HepG2 (cell line): ENCODE results near the gene SCP2. TPM values are rescaled to one million over a fixed set of nuclear protein-coding genes. Genes with fewer than 3 reads are reported as not detected.

Experiments
- CHD4 ChIP-seq: fragments of 200-600 bp; sonication (generic); IDR thresholded peaks from 2 replicates; pipeline ENCODE4 v1.7.0; 2017; ENCODE audit warnings: mild to moderate bottlenecking, low read length, borderline replicate concordance
- DMAP1 ChIP-seq: IDR thresholded peaks from 2 replicates; pipeline ENCODE4 v1.6.1; 2016
- E2F1 ChIP-seq: sonication (generic); formaldehyde crosslinking; IDR thresholded peaks from 2 replicates; pipeline ENCODE4 v1.5.0; 2020; ENCODE audit warnings: missing genetic modification reagents
- IRF9 ChIP-seq: sonication (generic); formaldehyde crosslinking; IDR thresholded peaks from 2 replicates; pipeline ENCODE4 v1.8.0; 2022; ENCODE audit warnings: missing genetic modification reagents, mild to moderate bottlenecking, borderline replicate concordance
- KLF11 ChIP-seq: IDR thresholded peaks from 2 replicates; pipeline ENCODE4 v1.6.1; 2016; ENCODE audit warnings: missing compliant biosample characterization
- NR2F6 ChIP-seq, 2 experiments: IDR thresholded peaks; 2 replicates each; pipeline ENCODE4 v1.6.1; 2016; ENCODE audit warnings: antibody characterized with exemption in 1 of 2, mild to moderate bottlenecking in 1 of 2
- PRDM15 ChIP-seq: sonication (generic); formaldehyde crosslinking; IDR thresholded peaks from 2 replicates; pipeline ENCODE4 v1.4.0; 2020; ENCODE audit warnings: missing genetic modification reagents
- ZNF142 ChIP-seq: sonication (generic); formaldehyde crosslinking; IDR thresholded peaks from 2 replicates; pipeline ENCODE4 v1.4.0; 2020; ENCODE audit warnings: missing genetic modification reagents
- ZNF282 ChIP-seq: fragments of 450-650 bp; IDR thresholded peaks from 2 replicates; pipeline ENCODE4 v1.6.1; 2018; ENCODE audit not compliant: partially characterized antibody
- ZNF513 ChIP-seq: sonication (generic); formaldehyde crosslinking; conservative IDR thresholded peaks from 2 replicates; pipeline ENCODE4 v1.5.0; 2020; ENCODE audit warnings: missing genetic modification reagents
- ZNF577 ChIP-seq: sonication (generic); formaldehyde crosslinking; IDR thresholded peaks from 2 replicates; pipeline ENCODE4 v1.4.0; 2020; ENCODE audit warnings: mild to moderate bottlenecking, low read depth, missing genetic modification reagents, borderline replicate concordance
- ZNF619 ChIP-seq: sonication (generic); formaldehyde crosslinking; IDR thresholded peaks from 2 replicates; pipeline ENCODE4 v1.4.0; 2020; ENCODE audit warnings: mild to moderate bottlenecking, missing genetic modification reagents
- polyA plus RNA-seq, 8 experiments: library from polyadenylated mRNA; depleted of rRNA in 3 of 8; stranded (reverse) in 7 of 8; unstranded in 1 of 8; fragments of >200 nt; fragmentation: Illumina TruSeq in 4 of 8; extraction: Trizol in 4 of 8; gene quantifications; 2 replicates each; pipeline versions ENCODE4 v1.2.1 to v1.2.3, GENCODE V29; 2011 to 2016; ENCODE audit warnings: low read depth in 4 of 8, missing spikeins in 1 of 8, mixed read lengths in 1 of 8; ENCODE audit not compliant: insufficient read depth in 1 of 8
- total RNA-seq, 5 experiments: library from RNA; depleted of rRNA; stranded (reverse); fragments of >200 nt; fragmentation: Illumina TruSeq; extraction: Trizol; gene quantifications; 2 replicates each; pipeline ENCODE4 v1.2.3, GENCODE V29; 2016; ENCODE audit warnings: low read depth in 1 of 5

Gene SCP2
- total and polyA plus RNA-seq, 2 of the 13 experiments (the other 11 are each of a cell fraction or from before 2014, with no cell fraction given): 59.0 to 133 TPM

- TF ChIP-seq ZNF142: 0 out of 2 replicates have a peak, but pooled peaks have one; percentile 47
- no peak for TF ChIP-seq CHD4
- 0 out of 2 replicates have a peak, but pooled peaks have one; percentile 40 for TF ChIP-seq IRF9 (CRISPR knock-in tag)
- TF ChIP-seq ZNF513 (CRISPR knock-in tag): 0 out of 2 replicates have a peak, but pooled peaks have one; percentile 22
- TF ChIP-seq NR2F6 (IDR thresholded peaks at IDR 0.05): no peak
- no peak for TF ChIP-seq NR2F6 (CRISPR knock-in tag; IDR thresholded peaks at IDR 0.05)
- no peak for TF ChIP-seq ZNF619 (CRISPR knock-in tag)
- no peak for TF ChIP-seq ZNF282
- no peak for TF ChIP-seq E2F1 (CRISPR knock-in tag)
- no peak for TF ChIP-seq KLF11 (CRISPR knock-in tag)
- no peak; the same call in 1 of the 2 replicates for TF ChIP-seq DMAP1
- no peak for TF ChIP-seq PRDM15 (CRISPR knock-in tag)
- TF ChIP-seq ZNF577 (CRISPR knock-in tag): no peak
These were observed at the start of gene SCP2 (continued) for GRCh38 chr1:52927212-52928014.
